GM23338 (cell line): ENCODE data around the gene SYNE1. TPM values are rescaled to one million over a fixed set of nuclear protein-coding genes. Genes with fewer than 3 reads are reported as not detected.

Experiments
- ATAC-seq: fragments of 200-7000 bp; cut with Tn5 transposase; 3 replicates; pipeline ENCODE4 v1.9.1; 2020
- DNase-seq: peaks from one replicate; pipeline ENCODE4 v3.0.0-alpha.2; 2015; ENCODE audit warnings: low spot score
- H2AFZ ChIP-seq: fragments of 200-600 bp; sonication (generic); 2 replicates; pipeline ENCODE4 v1.8.0; 2016; ENCODE audit warnings: antibody characterized with exemption, mild to moderate bottlenecking, moderate library complexity
- H3F3A ChIP-seq: fragments of 200-600 bp; sonication (generic); replicated peaks from 2 replicates; pipeline ENCODE4 v1.8.0; 2017; ENCODE audit warnings: antibody characterized with exemption, mixed run types, low read depth
- H3K27ac ChIP-seq: fragments of 200-600 bp; sonication (generic); 2 replicates; pipeline ENCODE4 v1.6.1; 2016; ENCODE audit warnings: low read depth
- H3K27me3 ChIP-seq: fragments of 200-600 bp; sonication (generic); 2 replicates; pipeline ENCODE4 v1.8.0; 2016; ENCODE audit warnings: mild to moderate bottlenecking, mixed run types, moderate library complexity; ENCODE audit not compliant: insufficient read depth
- H3K36me3 ChIP-seq: fragments of 200-600 bp; sonication (generic); 2 replicates; pipeline ENCODE4 v1.8.0; 2016; ENCODE audit warnings: mild to moderate bottlenecking; ENCODE audit not compliant: insufficient read depth
- H3K4me1 ChIP-seq: fragments of 200-600 bp; sonication (generic); 2 replicates; pipeline ENCODE4 v1.8.0; 2016; ENCODE audit warnings: mild to moderate bottlenecking, moderate library complexity; ENCODE audit not compliant: insufficient read depth
- H3K4me2 ChIP-seq: fragments of 200-600 bp; sonication (generic); 2 replicates; pipeline ENCODE4 v1.7.1; 2017; ENCODE audit warnings: mixed run types
- H3K4me3 ChIP-seq: fragments of 200-600 bp; sonication (generic); 2 replicates; pipeline ENCODE4 v1.6.1; 2016; ENCODE audit warnings: mixed run types
- H3K79me2 ChIP-seq: fragments of 200-600 bp; sonication (generic); replicated peaks from 2 replicates; pipeline ENCODE4 v1.8.0; 2017; ENCODE audit warnings: mild to moderate bottlenecking; ENCODE audit not compliant: insufficient read depth
- H3K9me2 ChIP-seq: fragments of 200-600 bp; sonication (generic); 2 replicates; pipeline ENCODE4 v1.8.0; 2017; ENCODE audit not compliant: insufficient read depth
- H4K20me1 ChIP-seq: fragments of 200-600 bp; sonication (generic); replicated peaks from 2 replicates; pipeline ENCODE4 v1.8.0; 2017; ENCODE audit warnings: mild to moderate bottlenecking; ENCODE audit not compliant: insufficient read depth
- H3K27ac Mint-ChIP-seq: 2 replicates; pipeline ENCODE4 v1.8.0; 2020; ENCODE audit warnings: inconsistent platforms, mild to moderate bottlenecking, moderate library complexity, mixed read lengths
- H3K27me3 Mint-ChIP-seq: 3 replicates; pipeline ENCODE4 v1.8.0; 2022; ENCODE audit warnings: low read depth, mild to moderate bottlenecking, moderate library complexity, mixed read lengths, inconsistent platforms; ENCODE audit not compliant: insufficient read depth, poor library complexity
- H3K36me3 Mint-ChIP-seq: 3 replicates; pipeline ENCODE4 v1.8.0; 2021; ENCODE audit warnings: low read depth, mild to moderate bottlenecking, inconsistent platforms, moderate library complexity, mixed read lengths
- H3K4me1 Mint-ChIP-seq: 3 replicates; pipeline ENCODE4 v1.8.0; 2020; ENCODE audit warnings: mild to moderate bottlenecking, inconsistent platforms, mixed read lengths
- H3K4me3 Mint-ChIP-seq: 3 replicates; pipeline ENCODE4 v1.8.0; 2021; ENCODE audit warnings: moderate library complexity, mild to moderate bottlenecking, inconsistent platforms, mixed read lengths
- H3K9me3 Mint-ChIP-seq: 3 replicates; pipeline ENCODE4 v1.8.0; 2020; ENCODE audit warnings: moderate library complexity, mild to moderate bottlenecking, inconsistent platforms, mixed read lengths
- CREB1 ChIP-seq: fragments of 250-450 bp; sonication (Bioruptor Pico); IDR thresholded peaks from 2 replicates; pipeline ENCODE4 v1.5.0; 2020; ENCODE audit warnings: low read depth, mild to moderate bottlenecking, moderate library complexity
- EZH2 ChIP-seq: fragments of 200-600 bp; sonication (generic); IDR thresholded peaks from one replicate; pipeline ENCODE4 v1.8.0; 2017; ENCODE audit warnings: antibody characterized with exemption, mild to moderate bottlenecking, low read depth; ENCODE audit not compliant: unreplicated experiment
- EZH2phosphoT487 ChIP-seq: fragments of 200-600 bp; sonication (generic); IDR thresholded peaks from one replicate; pipeline ENCODE4 v1.8.1; 2018; ENCODE audit warnings: antibody characterized with exemption; ENCODE audit not compliant: unreplicated experiment
- JUNB ChIP-seq: IDR thresholded peaks from one replicate; pipeline ENCODE4 v1.6.1; 2016; ENCODE audit warnings: antibody characterized with exemption; ENCODE audit not compliant: unreplicated experiment
- NANOG ChIP-seq: IDR thresholded peaks from 2 replicates; pipeline ENCODE4 v1.6.1; 2016; ENCODE audit warnings: antibody characterized with exemption, borderline replicate concordance
- POLR2AphosphoS5 ChIP-seq: IDR thresholded peaks from 2 replicates; pipeline ENCODE4 v1.6.1; 2016; ENCODE audit warnings: antibody characterized with exemption, low read depth
- STAT1 ChIP-seq: IDR thresholded peaks from one replicate; pipeline ENCODE4 v1.6.1; 2016; ENCODE audit warnings: antibody characterized with exemption; ENCODE audit not compliant: unreplicated experiment
- ZNF114 ChIP-seq: fragments of 250-450 bp; sonication (Bioruptor Pico); IDR thresholded peaks from 2 replicates; pipeline ENCODE4 v1.5.0; 2020; ENCODE audit warnings: mild to moderate bottlenecking, moderate library complexity
- ZNF331 ChIP-seq: fragments of 250-450 bp; sonication (Bioruptor Pico); IDR thresholded peaks from 2 replicates; pipeline ENCODE4 v1.5.0; 2020; ENCODE audit warnings: low read depth, mild to moderate bottlenecking, moderate library complexity
- ZNF462 ChIP-seq: fragments of 250-450 bp; sonication (Bioruptor Pico); IDR thresholded peaks from 2 replicates; pipeline ENCODE4 v1.5.0; 2020; ENCODE audit warnings: mild to moderate bottlenecking, moderate library complexity
- polyA plus RNA-seq: library from polyadenylated mRNA; unstranded; fragments of >200 nt; fragmentation: Nextera tagmentation; extraction: Ambion mirVana; gene quantifications from 2 replicates; pipeline ENCODE4 v1.2.1, GENCODE V29; 2016
- total RNA-seq: library from RNA; depleted of rRNA; stranded (reverse); fragments of >200 nt; shearing (Covaris generic); gene quantifications from 2 replicates; pipeline ENCODE4 v1.2.3, GENCODE V29; 2014
- TF ChIP-seq, protein P1 (sequence below): IDR thresholded peaks from 2 replicates; pipeline ENCODE4 v1.6.1; 2016; ENCODE audit warnings: antibody characterized with exemption
- TF ChIP-seq, protein P2 (sequence below), 2 experiments: fragments of 200-600 bp in 1 of 2; sonication (generic) in 1 of 2; conservative IDR thresholded peaks; 2 replicates each; pipeline versions ENCODE4 v1.5.1 to v1.6.1; 2016 to 2017; ENCODE audit warnings: antibody characterized with exemption in 2 of 2, low read depth in 2 of 2, mild to moderate bottlenecking in 2 of 2, moderate library complexity in 1 of 2
- TF ChIP-seq, protein P3 (sequence below): IDR thresholded peaks from one replicate; pipeline ENCODE4 v1.6.1; 2018; ENCODE audit warnings: antibody characterized with exemption; ENCODE audit not compliant: unreplicated experiment

SYNE1 gene
- total and polyA plus RNA-seq, 2 experiments from 2014 or later: 3.9 to 13.6 TPM

GRCh38 chr6:152631376-152631775, 5.8 kb downstream of the SYNE1 start:
- Mint-ChIP-seq H3K27me3 (peaks cover 13% of the 10 kb centered on the region), H3K9me3 (no peaks in the 10 kb centered on the region; the same call in 2 of the 3 replicates), H3K27ac (no peak overlapping the region), H3K4me1 (no peaks in the 10 kb centered on the region), H3K36me3 (no peaks in the 10 kb centered on the region), H3K4me3 (no peak overlapping the region)
- Histone ChIP-seq H3F3A (no peaks in the 10 kb centered on the region), H4K20me1 (no peaks in the 10 kb centered on the region), H3K4me3 (no peak overlapping the region), H3K27me3 (peaks cover 21% of the 10 kb centered on the region), H3K27ac (no peak overlapping the region), H3K36me3 (no peaks in the 10 kb centered on the region), H3K9me2 (no peaks in the 10 kb centered on the region), H2AFZ (no peak overlapping the region), H3K79me2 (no peaks in the 10 kb centered on the region), H3K4me2 (no peak overlapping the region), H3K4me1 (peaks cover 4% of the 10 kb centered on the region)
- TF ChIP-seq EZH2phosphoT487 (no peak), CREB1 (CRISPR knock-in tag) (no peak), STAT1 (no peak), EZH2 (no peak), NANOG (no peak), JUNB (no peak), POLR2AphosphoS5 (no peak), ZNF331 (CRISPR knock-in tag) (no peak), ZNF462 (CRISPR knock-in tag) (no peak), ZNF114 (CRISPR knock-in tag) (no peak)
- TF ChIP-seq, protein P1, sequence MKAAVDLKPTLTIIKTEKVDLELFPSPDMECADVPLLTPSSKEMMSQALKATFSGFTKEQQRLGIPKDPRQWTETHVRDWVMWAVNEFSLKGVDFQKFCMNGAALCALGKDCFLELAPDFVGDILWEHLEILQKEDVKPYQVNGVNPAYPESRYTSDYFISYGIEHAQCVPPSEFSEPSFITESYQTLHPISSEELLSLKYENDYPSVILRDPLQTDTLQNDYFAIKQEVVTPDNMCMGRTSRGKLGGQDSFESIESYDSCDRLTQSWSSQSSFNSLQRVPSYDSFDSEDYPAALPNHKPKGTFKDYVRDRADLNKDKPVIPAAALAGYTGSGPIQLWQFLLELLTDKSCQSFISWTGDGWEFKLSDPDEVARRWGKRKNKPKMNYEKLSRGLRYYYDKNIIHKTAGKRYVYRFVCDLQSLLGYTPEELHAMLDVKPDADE: no peak
- TF ChIP-seq, protein P2, sequence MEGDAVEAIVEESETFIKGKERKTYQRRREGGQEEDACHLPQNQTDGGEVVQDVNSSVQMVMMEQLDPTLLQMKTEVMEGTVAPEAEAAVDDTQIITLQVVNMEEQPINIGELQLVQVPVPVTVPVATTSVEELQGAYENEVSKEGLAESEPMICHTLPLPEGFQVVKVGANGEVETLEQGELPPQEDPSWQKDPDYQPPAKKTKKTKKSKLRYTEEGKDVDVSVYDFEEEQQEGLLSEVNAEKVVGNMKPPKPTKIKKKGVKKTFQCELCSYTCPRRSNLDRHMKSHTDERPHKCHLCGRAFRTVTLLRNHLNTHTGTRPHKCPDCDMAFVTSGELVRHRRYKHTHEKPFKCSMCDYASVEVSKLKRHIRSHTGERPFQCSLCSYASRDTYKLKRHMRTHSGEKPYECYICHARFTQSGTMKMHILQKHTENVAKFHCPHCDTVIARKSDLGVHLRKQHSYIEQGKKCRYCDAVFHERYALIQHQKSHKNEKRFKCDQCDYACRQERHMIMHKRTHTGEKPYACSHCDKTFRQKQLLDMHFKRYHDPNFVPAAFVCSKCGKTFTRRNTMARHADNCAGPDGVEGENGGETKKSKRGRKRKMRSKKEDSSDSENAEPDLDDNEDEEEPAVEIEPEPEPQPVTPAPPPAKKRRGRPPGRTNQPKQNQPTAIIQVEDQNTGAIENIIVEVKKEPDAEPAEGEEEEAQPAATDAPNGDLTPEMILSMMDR (conservative IDR thresholded peaks at IDR 0.05; ENCODE audit: low read depth in 2 of 2): no peak
- TF ChIP-seq, protein P3, sequence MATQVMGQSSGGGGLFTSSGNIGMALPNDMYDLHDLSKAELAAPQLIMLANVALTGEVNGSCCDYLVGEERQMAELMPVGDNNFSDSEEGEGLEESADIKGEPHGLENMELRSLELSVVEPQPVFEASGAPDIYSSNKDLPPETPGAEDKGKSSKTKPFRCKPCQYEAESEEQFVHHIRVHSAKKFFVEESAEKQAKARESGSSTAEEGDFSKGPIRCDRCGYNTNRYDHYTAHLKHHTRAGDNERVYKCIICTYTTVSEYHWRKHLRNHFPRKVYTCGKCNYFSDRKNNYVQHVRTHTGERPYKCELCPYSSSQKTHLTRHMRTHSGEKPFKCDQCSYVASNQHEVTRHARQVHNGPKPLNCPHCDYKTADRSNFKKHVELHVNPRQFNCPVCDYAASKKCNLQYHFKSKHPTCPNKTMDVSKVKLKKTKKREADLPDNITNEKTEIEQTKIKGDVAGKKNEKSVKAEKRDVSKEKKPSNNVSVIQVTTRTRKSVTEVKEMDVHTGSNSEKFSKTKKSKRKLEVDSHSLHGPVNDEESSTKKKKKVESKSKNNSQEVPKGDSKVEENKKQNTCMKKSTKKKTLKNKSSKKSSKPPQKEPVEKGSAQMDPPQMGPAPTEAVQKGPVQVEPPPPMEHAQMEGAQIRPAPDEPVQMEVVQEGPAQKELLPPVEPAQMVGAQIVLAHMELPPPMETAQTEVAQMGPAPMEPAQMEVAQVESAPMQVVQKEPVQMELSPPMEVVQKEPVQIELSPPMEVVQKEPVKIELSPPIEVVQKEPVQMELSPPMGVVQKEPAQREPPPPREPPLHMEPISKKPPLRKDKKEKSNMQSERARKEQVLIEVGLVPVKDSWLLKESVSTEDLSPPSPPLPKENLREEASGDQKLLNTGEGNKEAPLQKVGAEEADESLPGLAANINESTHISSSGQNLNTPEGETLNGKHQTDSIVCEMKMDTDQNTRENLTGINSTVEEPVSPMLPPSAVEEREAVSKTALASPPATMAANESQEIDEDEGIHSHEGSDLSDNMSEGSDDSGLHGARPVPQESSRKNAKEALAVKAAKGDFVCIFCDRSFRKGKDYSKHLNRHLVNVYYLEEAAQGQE: no peak
- DNase-seq (no peak), ATAC-seq (no peak)
